Left colon (tissue), 2 donors: Measurements from ENCODE around the gene PIK3AP1. TPM values are rescaled to one million over a fixed set of nuclear protein-coding genes. Genes with fewer than 3 reads are reported as not detected.
"Not testable (repeated sequence)": the region's sequence is repeated elsewhere in the genome, so short reads cannot be mapped to it uniquely, and the experiment has no call there.

Source experiments
- ATAC-seq: fragments of 200-7000 bp; cut with Tn5 transposase; one replicate; pipeline ENCODE4 v1.9.1; 2020; ENCODE audit warnings: mild to moderate bottlenecking, moderate library complexity
- DNase-seq, 2 donors: peaks; one replicate each; pipeline ENCODE4 v3.0.0-alpha.2; 2020
- intact Hi-C, 2 donors: fragments of 100-400 bp; cut with DNase I in 1 of 2; cut with micrococcal nuclease in 1 of 2; formaldehyde crosslinking; loops; one replicate each; pipeline versions ENCODE4 v1.11.2 to v1.14.0; 2022; cut with DNase I, micrococcal nuclease
- total RNA-seq, 2 donors: library from RNA; stranded (reverse); fragmentation: NEBNext Ultra II Directional; extraction: Animal tissue kit (Norgen Biotek cat#: 25700); gene quantifications; one replicate each; pipeline ENCODE4 v1.2.1, GENCODE V29; 2021
- donor health status: DM: no; HTN: no; CAD: no.
- donor health status: DM: yes; HTN: yes; CAD: no.

PIK3AP1 gene
- total RNA-seq, 2 donors from 2014 or later: 10.1 to 13.0 TPM

DNA sequence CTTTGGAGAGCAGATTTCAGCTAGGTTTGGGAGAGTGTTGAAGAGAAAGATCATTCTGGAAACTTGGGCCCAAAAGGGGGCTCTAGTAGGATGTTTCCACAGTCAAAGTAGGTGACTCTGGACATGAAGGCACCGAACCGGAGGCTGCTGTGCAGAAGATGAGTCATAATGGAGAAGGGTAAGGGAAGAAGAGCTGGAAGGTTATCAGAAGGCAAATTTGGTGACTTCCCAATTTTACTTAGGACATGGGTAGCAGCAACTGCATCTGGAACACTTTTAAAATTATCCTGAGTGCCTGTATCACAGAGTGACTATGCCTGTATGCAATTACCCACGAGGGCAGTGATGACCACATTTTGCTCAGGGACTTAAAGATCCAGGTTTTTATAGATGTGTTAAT, 38.8 kb downstream of the PIK3AP1 start:
- intact Hi-C loops: no loop called here
- ATAC-seq: no peak
- no peak for DNase-seq

DNA sequence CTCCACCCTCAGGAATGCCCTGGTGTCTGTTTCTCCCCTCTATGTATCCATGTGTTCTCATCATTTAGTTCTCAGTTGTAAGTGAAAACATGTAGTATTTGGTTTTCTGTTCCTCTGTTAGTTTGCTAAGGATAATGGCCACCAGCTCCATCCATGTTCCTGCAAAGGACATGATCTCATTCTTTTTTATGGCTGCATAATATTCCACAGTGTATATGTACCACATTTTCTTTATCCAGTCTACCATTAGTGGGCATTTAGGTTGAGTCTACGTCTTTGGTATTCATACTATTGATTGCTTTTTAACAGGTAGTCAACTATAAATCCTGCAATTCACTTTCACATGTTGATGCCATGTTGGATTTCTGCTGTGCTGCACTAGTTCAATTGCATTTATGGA, 39.9 kb downstream of the PIK3AP1 start:
- intact Hi-C loops: not testable (repeated sequence)

GRCh38 chr10:96678725-96679124, 41.6 kb downstream of the PIK3AP1 start:
- intact Hi-C loops: no loop called here
- no peak for ATAC-seq
- no peak for DNase-seq

More for the DNA sequence above, 39.9 kb downstream of the PIK3AP1 start:
- not testable (repeated sequence) for ATAC-seq, DNase-seq

GRCh38 chr10:96676272-96677112, 43.8 kb downstream of the PIK3AP1 start:
- DNase-seq (no peak), ATAC-seq (no peak)
- intact Hi-C loops: no loop called here

DNA sequence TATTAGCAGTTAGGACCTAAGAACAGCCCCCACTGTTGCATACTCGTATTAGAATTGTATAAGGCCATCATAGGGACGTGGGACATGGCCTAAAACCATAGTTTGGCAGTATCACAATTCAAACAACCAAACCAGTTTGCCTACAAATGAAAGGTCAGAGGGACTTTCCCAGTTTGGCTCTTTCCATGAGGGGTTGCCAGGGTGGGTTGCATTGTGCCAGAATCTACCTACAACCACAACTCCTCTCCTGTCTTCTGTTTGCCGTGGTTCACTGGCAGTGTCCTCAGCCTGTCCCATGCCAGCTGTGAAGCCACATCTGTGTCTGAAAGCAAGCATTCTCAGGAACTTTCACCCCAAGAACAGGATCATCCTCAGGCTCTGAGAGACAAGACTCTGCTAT, 44.5 kb downstream of the PIK3AP1 start:
- intact Hi-C loops: no loop called here
- DNase-seq (no peak), ATAC-seq (no peak)

- peak; percentile 49 to 58 for DNase-seq
- no peak for ATAC-seq
- intact Hi-C loops: no loop called here
Measured at GRCh38 chr10:96673318-96674099, 46.8 kb downstream of the PIK3AP1 start.

- intact Hi-C loops: no loop called here
- ATAC-seq (no peak), DNase-seq (no peak)
Measured at GRCh38 chr10:96672481-96673175, 47.7 kb downstream of the PIK3AP1 start.

GRCh38 chr10:96671211-96671890, 49.0 kb downstream of the PIK3AP1 start:
- intact Hi-C loops: no loop called here
- DNase-seq (no peak), ATAC-seq (no peak)

DNA sequence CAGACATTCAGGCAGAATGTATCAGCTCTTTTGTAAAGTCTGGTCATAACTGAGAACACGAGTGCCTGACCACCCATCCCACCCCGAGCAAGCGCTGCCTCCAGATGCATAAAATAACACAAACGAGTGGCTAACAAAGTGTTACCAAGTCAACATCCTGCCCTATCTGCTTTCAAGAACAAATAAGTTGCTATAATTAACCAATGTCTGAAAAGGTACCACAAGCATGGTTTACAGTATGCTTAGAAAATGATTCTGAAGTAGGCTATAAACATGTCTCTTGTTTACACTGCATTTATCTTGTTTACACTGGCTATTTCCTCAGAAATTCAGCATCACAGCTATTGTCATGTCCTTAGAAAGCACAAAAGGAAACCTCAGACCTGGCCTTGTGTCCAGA, 49.5 kb downstream of the PIK3AP1 start:
- ATAC-seq: peak; percentile 56
- intact Hi-C loops: no loop called here
- DNase-seq: no peak

- DNase-seq: no peak
- ATAC-seq: no peak
- intact Hi-C loops: no loop called here
Measured at GRCh38 chr10:96667401-96667800, 52.9 kb downstream of the PIK3AP1 start.

DNA sequence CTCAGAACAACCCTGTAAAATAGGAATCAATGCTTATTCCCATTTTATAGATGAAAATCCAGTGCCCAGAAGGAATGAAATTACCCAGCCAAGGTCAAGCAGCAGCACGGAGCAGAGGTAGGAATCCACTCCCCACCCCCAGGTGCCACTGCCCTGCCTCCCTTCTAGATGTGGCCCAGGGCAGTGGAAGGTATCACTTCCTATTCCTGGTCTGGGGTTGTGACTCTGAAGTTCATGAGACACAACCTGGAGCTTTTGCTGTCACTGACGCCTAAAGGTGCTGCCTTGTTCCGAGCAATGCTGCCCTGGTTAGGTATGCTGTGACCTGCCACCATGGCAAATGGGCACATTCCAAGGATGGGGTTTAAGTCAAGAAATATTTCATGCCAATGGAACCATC, 53.6 kb downstream of the PIK3AP1 start:
- ATAC-seq: no peak
- intact Hi-C loops: no loop called here

DNA sequence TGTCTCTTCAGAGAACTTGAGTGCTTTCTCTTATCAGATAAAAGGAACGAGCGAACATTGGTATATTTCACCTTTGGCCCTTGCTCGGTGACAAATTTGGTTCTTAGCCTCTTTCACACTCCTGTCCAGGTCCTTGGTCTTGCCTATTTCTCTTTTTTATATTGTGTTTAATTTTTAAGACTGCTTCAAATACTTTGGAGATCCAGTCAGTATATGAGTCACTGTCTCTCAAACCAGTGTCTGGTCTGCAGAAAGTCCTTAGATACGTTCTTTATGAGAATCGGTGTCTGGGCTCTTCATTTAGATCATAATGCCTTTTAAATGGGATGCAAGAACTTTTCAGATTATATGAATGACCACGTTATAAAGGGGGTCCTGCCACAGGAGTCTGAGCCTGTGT, 55.0 kb downstream of the PIK3AP1 start:
- DNase-seq (no peak), ATAC-seq (no peak)
- intact Hi-C loops: no loop called here

More for the DNA sequence above, 53.6 kb downstream of the PIK3AP1 start:
- no peak for DNase-seq

DNA sequence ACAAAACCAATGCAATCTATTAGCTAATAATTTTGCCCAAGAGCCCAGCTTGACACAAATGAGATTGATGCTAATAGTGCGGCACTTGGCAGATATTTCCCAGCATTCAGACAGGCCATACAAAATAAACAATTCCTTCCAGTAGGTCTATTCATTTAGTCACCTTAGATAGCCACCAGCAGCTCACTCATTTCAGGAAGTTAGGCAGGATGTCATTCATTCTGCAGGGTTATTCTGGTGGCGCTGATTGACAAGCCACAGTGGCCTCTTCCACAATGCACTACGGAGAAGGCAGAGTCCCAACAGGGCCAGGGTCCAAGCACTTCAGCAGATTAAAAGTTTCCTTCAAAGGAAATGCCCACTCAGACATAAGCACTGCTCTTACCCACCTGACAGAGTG, 55.8 kb downstream of the PIK3AP1 start:
- intact Hi-C loops: no loop called here
- DNase-seq: no peak
- no peak for ATAC-seq

GRCh38 chr10:96663797-96664196, 56.5 kb downstream of the PIK3AP1 start:
- ATAC-seq (no peak), DNase-seq (no peak)
- intact Hi-C loops: no loop called here

- no peak for DNase-seq
- intact Hi-C loops: no loop called here
Measured at GRCh38 chr10:96661632-96662031, 58.7 kb downstream of the PIK3AP1 start.

GRCh38 chr10:96660297-96660696, 60.0 kb downstream of the PIK3AP1 start:
- DNase-seq: no peak
- intact Hi-C loops: no loop called here
- no peak for ATAC-seq

More at GRCh38 chr10:96661632-96662031, 58.7 kb downstream of the PIK3AP1 start:
- no peak for ATAC-seq

DNA sequence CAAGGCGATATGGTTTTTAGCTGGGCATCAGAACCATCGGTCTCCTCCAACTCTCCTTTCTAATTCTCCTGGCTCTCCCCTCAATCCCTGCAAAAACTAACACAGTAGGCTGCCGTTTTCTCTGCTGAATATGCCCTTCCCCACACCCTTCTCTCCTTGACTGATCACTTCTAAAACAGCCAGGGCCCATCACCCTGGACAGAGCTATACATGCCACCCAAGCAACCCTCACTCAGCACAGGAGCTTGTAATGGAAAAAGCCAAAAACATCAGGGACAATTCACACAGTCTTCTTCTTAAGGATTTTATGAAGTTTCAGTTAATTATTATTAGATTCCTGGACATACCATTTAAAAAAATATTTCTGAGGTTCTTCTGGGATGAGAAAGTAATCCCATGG, 61.5 kb downstream of the PIK3AP1 start:
- ATAC-seq: no peak
- DNase-seq: no peak
- intact Hi-C loops: no loop called here

DNA sequence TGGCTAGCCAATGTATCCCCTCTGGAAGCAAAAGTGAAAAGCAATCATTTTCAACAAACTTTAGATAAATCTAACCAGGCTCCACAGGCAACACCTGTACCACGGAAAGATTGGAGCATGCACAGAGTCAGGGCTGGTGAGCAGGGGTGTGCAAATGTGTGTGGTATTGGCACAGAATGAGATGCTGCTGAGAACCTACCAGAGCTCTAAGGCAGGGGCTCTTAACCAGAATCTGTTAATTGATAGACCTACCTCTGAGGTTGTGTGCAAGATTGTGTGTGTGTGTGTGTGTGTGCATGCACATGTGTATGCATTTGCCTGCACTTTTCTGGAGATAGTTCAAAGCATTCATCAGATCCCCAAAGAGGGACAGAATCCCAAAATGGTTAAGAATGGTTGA, 62.9 kb downstream of the PIK3AP1 start:
- no peak for DNase-seq
- intact Hi-C loops: no loop called here
- no peak for ATAC-seq

DNA sequence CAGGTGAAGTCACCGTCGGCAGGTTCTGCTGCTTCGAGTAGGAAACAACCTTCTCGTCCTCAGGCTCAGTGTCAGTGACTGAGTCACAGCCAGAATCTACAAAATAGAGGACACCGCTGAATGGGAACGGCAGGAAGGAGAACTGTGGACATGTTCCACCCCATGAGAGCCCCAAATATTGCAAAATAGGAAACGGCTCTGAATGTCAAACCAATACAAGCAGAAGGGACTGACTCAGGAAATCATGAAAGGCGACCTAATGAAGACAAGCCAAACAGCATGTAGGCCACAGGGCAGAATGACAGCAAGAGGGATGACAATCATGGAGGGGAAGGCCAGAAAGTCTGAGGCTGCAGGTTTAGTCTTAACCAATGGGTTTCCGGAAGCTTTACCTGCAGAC, 63.5 kb downstream of the PIK3AP1 start:
- ATAC-seq (no peak), DNase-seq (no peak)
- intact Hi-C loops: no loop called here
